Activated naive CD8-positive, alpha-beta T cell treated with anti-CD3 and anti-CD28 coated beads, Interleukin-2, amount 10 ng/mL, durations not matched to agents 7 days and 5 days (primary cell): ENCODE measurements around the gene CUTA. TPM values are rescaled to one million over a fixed set of nuclear protein-coding genes. Genes with fewer than 3 reads are reported as not detected.

Source experiments
- ATAC-seq: fragments of 150-1000 bp; cut with Tn5 transposase; one replicate; pipeline ENCODE4 v1.10.0; 2021; ENCODE audit warnings: low read depth, moderate library complexity
- POLR2A ChIA-PET: fragments of 350-600 bp; sonication (Branson Sonifier 250); formaldehyde crosslinking; loops from one replicate; lab custom pipeline; 2021; ENCODE audit warnings: antibody characterized with exemption; lab: Charles Lee
- DNase-seq: peaks from one replicate; pipeline ENCODE4 v3.0.0; 2021
- H3K27ac Mint-ChIP-seq: one replicate; pipeline ENCODE4 v1.8.0; 2022; ENCODE audit warnings: mild to moderate bottlenecking, mixed read lengths
- H3K27me3 Mint-ChIP-seq: one replicate; pipeline ENCODE4 v1.8.0; 2022; ENCODE audit warnings: mild to moderate bottlenecking, moderate library complexity, mixed read lengths
- H3K36me3 Mint-ChIP-seq: one replicate; pipeline ENCODE4 v1.8.0; 2021; ENCODE audit warnings: mild to moderate bottlenecking, mixed read lengths
- H3K4me1 Mint-ChIP-seq: one replicate; pipeline ENCODE4 v1.8.0; 2021; ENCODE audit warnings: mixed read lengths
- H3K4me3 Mint-ChIP-seq: one replicate; pipeline ENCODE4 v1.8.0; 2022; ENCODE audit warnings: mild to moderate bottlenecking, moderate library complexity, mixed read lengths
- H3K9me3 Mint-ChIP-seq: one replicate; pipeline ENCODE4 v1.8.0; 2021; ENCODE audit warnings: mixed read lengths
- total RNA-seq, 2 experiments: library from RNA; stranded (reverse); gene quantifications; one replicate each; pipeline ENCODE4 v1.2.3, GENCODE V29; 2021

CUTA gene
- total RNA-seq, 2 experiments from 2014 or later: 202 to 209 TPM

DNA sequence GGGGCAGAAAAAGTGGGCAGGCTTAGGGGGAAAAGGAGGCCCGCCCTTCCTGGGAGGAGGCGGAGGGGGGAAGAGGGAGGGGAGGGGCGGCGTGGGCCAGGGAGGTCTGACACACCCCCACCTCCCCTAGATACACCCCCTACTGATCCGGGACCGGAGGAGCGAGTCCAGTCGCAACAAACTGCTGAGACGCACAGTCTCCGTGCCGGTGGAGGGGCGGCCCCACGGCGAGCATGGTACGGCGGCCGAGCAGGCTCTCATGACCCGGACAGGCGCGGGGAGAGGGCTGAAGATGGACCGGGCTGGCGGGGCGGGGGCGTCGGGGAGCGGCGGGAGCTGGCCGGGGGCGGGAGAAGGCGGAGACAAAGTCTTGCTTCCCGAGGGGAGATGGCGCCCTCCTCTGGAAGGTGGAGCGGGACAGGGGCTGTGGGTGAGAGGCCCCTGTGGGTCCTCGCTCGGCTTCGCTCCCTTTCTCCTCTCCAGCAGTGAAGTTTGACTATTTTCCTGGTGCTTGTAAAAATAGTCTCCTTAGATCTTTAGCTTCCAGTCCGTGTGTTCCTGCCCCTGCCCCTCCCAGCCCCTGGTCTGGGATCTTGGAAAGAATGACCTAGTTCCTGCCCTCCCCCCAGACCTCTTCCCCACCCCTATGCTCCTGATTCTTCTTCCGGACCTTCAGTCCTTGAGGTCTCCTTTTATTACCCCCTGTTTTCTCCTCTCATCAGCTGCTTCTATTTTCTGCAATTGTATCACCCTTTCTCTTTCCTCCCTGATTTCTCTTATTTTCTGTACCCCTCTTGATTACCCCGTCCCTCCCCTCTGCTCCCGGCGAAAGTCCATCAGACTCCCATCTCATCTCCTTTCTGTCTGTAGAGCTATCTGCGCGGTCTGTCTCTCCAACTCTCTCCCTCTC, 8.0 kb upstream of the CUTA start:
- Mint-ChIP-seq H3K4me3 (peak overlapping the region; percentile 94), H3K9me3 (no peaks in the 10 kb centered on the region), H3K4me1 (peaks cover 65% of the 10 kb centered on the region), H3K27ac (peak overlapping the region; percentile 95), H3K27me3 (peaks cover 3% of the 10 kb centered on the region), H3K36me3 (peaks cover 12% of the 10 kb centered on the region)
- DNase-seq (peak; percentile 84), ATAC-seq (peak; percentile 68)
- POLR2A ChIA-PET: interaction anchor here (0.7 to 2.5 kb wide), 13 partner anchors 9 to 154 kb away, joined by 3 to 14 read pairs (median 6); partner anchors contain the start of genes B3GALT4, CUTA, KIFC1 and PFDN6

DNA sequence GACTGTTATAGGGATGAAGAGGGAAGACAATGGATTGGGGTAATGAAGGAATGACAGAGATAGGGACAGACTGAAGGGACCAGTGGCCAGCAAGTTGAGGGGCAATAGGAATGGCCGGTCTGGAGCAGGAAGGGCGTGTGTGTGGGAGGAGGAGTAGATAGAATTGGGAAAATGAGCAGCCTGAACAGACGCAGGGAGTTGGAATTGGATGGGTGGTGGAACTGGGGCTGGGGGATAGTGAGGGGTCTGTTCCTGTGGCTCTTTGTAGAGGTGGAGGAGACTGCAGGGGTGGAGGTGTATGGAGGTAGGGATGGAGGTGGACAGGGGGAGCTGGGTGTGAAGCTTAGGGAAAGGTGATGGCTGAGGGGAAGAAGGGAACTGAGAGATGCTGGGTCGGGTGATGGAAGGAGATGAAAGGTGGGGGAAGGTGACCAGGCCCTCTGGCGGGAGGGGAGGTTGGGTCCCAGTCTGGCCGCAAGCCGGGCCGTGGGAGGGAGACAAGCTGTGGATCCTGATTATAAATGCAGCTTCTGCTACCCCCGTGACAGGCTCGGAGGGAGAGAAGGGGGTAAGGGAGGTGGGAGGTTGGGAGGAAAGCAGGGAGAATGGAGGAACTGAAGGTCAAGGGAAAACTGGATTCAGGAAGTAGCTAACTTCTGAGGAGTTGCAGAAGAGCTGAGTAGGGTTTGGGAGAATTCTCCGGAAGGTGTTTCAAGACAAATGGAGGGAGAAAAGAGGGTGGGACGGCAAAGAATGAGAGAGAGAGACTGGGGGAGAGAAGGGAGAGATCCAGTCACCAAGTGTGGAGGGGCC, 7.2 kb upstream of the CUTA start:
- ATAC-seq (no peak), DNase-seq (no peak)
- POLR2A ChIA-PET: interaction anchor here (1.0 to 2.5 kb wide), 12 partner anchors 8 to 154 kb away, joined by 3 to 14 read pairs (median 6); partner anchors contain the start of genes B3GALT4, CUTA, PFDN6 and RGL2
- no peaks in the 10 kb centered on the region for H3K9me3 Mint-ChIP-seq
- H3K27ac Mint-ChIP-seq: peak overlapping the region; percentile 95
- H3K27me3 Mint-ChIP-seq: peaks cover 3% of the 10 kb centered on the region
- peaks cover 12% of the 10 kb centered on the region for H3K36me3 Mint-ChIP-seq
- H3K4me3 Mint-ChIP-seq: peak overlapping the region; percentile 94
- H3K4me1 Mint-ChIP-seq: peaks cover 57% of the 10 kb centered on the region

DNA sequence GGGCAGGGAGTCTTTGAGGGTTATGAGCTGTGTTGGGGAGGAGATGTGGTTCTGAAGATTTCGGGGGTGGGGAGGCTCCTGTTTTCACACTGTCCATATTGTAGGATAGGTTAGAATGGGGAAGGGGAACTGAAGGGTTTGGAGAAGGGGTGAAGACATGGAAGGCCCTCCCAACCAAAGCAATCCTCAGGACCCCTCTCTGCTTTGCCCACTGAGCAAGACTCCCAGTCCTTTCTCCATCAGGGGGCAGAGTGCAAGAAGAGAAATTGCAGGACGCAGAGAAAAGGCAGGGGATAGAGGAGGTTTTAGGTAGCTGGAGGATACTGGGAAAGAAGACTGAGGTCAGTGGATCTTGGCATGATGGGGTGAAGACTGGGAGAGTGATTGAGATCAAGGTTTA, 5.9 kb upstream of the CUTA start:
- peak overlapping the region; percentile 94 for H3K4me3 Mint-ChIP-seq
- no peak for DNase-seq
- ATAC-seq: no peak
- POLR2A ChIA-PET: interaction anchor here (1.2 kb wide), 1 partner anchor 110 kb away, joined by 3 read pairs; the partner anchor contains the start of gene TAPBP
- peaks cover 3% of the 10 kb centered on the region for H3K27me3 Mint-ChIP-seq
- H3K4me1 Mint-ChIP-seq: peaks cover 55% of the 10 kb centered on the region
- no peaks in the 10 kb centered on the region for H3K9me3 Mint-ChIP-seq
- H3K36me3 Mint-ChIP-seq: peaks cover 12% of the 10 kb centered on the region
- H3K27ac Mint-ChIP-seq: peak overlapping the region; percentile 95

DNA sequence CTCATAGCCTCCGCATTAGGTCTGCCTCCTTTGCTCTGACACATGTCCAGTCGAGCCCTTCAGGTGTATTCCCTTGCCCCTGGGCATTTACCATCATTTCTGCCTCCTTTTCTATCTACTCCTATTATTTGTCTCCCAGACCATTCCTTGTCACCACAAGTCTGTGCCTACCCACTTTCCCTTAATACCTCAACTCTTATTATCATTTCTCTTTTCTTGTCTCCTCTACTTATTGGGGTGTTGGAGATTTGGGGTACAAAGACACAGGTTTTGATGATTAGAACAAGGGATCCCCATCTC, 3.4 kb upstream of the CUTA start:
- peak overlapping the region; percentile 16 for H3K4me3 Mint-ChIP-seq

DNA sequence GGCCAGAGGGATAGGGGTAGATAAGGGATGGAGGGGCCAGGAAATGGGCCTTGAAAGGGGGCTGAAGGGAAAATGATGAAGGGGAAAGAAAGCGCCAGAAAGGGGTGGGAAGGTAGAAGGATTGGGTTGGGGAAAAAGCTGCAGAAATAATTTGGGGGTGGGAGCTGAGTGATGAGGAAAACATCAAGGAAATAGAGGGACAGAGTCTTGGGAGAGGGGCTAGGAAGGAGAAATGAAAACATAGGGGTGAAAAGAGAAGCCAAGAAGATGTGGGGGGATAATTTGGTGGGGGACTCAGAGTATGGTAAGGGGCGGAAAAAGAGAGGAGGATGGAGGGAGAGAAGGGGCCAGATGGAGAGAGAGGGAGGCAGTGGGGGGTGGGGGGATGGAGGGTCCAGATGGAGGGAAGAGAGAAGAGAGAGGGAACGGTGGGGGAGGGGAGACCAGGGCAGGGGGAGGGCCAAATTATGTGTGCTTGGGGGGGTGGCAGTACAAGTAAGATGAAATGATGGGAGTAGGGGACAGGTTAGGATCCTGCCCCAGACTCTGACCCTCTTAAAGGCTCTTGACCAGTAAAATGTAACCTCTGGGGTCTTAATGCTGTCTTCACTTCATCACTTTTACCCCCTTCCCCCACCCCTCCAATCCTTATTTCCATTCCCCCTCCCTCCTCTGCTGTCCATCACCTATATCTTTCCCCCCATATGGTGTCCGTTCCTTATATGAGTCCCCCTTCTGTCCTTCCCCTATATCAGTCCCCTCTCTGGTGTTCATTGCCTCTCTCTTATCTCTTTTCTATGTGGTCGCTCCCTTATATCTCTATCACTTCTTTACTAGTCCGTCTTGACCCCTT, 2.8 kb upstream of the CUTA start:
- Mint-ChIP-seq H3K27me3 (peaks cover 3% of the 10 kb centered on the region), H3K27ac (peak overlapping the region; percentile 23), H3K9me3 (no peaks in the 10 kb centered on the region), H3K4me1 (peaks cover 50% of the 10 kb centered on the region), H3K4me3 (peak overlapping the region; percentile 46), H3K36me3 (peaks cover 12% of the 10 kb centered on the region)
- POLR2A ChIA-PET: interaction anchor here (4.4 kb wide), 1 partner anchor 10 kb away, joined by 28 read pairs; no protein-coding TSS in a partner anchor
- ATAC-seq: no peak
- no peak for DNase-seq

More for the DNA sequence above, 3.4 kb upstream of the CUTA start:
- Mint-ChIP-seq H3K36me3 (peaks cover 12% of the 10 kb centered on the region), H3K9me3 (no peaks in the 10 kb centered on the region), H3K27me3 (peaks cover 3% of the 10 kb centered on the region), H3K27ac (peak overlapping the region; percentile 23), H3K4me1 (peaks cover 51% of the 10 kb centered on the region)
- no peak for ATAC-seq
- DNase-seq: no peak
- POLR2A ChIA-PET: no interaction called here

DNA sequence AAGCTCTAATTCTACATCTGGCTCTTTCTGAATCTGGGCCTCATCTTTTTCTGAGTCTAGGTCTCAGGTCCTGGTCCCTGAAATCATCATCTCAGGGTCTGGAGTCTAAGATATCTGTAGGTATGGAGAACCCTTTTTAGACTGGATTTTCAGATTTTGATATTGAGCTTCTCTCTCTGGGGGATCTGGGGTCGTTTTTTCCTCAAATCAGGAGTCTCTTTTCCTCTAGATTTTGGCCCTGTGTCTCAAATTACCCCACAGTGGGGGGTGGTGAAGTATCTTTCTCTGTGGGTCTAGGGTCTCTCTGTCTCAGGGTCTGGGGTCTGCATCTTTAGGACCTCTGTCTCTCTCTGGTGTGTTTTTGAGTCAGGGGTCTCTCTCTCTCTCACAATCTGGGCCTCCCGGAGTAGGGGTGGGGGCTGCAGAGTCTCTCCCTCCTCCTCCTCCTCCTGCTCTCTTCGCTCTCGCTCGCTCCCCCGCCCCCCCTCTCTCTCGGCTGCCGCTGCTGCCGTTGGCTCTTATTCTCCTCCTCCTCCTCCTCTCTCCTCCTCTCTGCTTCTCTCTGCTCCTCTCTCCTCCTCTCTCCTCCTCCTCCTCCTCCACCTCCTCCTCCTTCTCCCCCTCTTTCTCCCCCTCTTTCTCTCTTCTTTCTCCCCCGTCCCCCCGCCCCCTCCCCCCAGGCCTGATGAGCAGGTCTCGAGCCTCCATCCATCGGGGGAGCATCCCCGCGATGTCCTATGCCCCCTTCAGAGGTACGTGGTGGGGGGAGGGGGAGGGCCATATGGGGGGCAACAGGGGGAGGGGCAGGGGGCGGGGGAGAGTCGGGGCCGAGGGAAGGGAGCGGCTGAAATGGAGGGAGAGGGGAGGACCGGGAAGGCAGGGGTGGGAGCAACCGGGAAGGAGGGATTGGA, 1.9 kb upstream of the CUTA start, which contains the start of gene SYNGAP1:
Gene SYNGAP1 (plus strand): TSS at position 486 of the 911 bp plus-strand sequence. CDS start 200 bp downstream, at position 686.
- POLR2A ChIA-PET: interaction anchor here (0.6 to 4.4 kb wide), 9 partner anchors 9 to 151 kb away, joined by 3 to 28 read pairs (median 9); partner anchors contain the start of genes B3GALT4, PHF1, RPS18 and VPS52
- Mint-ChIP-seq H3K4me1 (peaks cover 51% of the 10 kb centered on the region), H3K9me3 (no peaks in the 10 kb centered on the region), H3K27me3 (peaks cover 3% of the 10 kb centered on the region), H3K36me3 (peaks cover 13% of the 10 kb centered on the region), H3K4me3 (peak within 1 kb of the TSS; percentile 96), H3K27ac (peak within 1 kb of the TSS; percentile 97)
- ATAC-seq (no peak), DNase-seq (no peak)

GRCh38 chr6:33418690-33419291, 884 bp upstream of the CUTA start:
- no peak for DNase-seq
- H3K9me3 Mint-ChIP-seq: no peaks in the 10 kb centered on the region
- peaks cover 46% of the 10 kb centered on the region for H3K4me1 Mint-ChIP-seq
- H3K36me3 Mint-ChIP-seq: peaks cover 6% of the 10 kb centered on the region
- POLR2A ChIA-PET: interaction anchor here (0.6 to 4.4 kb wide), 15 partner anchors 8 to 447 kb away, joined by 3 to 28 read pairs (median 7); partner anchors contain the start of genes B3GALT4, ITPR3, PFDN6 and PHF1
- peaks cover 3% of the 10 kb centered on the region for H3K27me3 Mint-ChIP-seq
- no peak for ATAC-seq
- H3K27ac Mint-ChIP-seq: peak overlapping the region; percentile 97
- peak overlapping the region; percentile 96 for H3K4me3 Mint-ChIP-seq

DNA sequence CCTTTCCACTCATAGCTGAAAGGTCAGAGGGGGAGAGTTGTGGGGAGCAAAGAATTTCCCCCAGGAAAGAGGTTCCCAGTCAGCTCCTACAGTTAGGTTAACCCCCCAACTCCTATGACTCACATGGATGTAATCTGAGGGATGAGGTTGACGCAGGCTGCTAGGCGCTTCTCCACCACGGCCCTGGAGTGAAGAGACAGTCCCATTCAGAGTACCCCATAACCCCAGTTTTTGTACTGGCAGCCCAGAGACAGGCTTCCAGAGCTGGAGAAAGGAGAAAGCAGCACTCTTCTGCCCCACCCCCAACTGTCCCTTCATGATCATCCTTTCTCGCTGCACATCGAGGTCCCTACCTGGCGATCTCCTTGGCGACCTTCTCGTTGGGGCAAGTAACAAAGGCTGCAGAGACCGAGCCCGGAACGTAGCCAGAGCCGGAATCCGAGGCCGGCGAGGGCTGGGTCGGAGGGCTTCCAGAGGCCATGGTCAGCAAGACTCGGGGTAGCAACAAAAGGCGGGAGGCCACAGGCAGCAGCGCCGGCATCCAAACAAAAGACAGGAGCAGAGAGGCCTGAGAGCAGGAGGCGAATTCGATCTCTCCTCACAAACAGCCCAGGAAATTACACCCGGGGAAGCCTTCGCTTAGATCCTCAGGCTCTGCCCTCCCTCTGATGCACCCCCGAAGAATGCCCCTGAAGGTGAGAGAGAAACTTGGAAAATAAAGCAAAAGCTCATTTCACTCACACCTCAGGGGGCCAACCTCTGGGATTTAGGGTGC, 592 bp downstream of the CUTA start:
- ATAC-seq (no peak), DNase-seq (no peak)
- Mint-ChIP-seq H3K27ac (peak overlapping the region; percentile 97), H3K9me3 (no peaks in the 10 kb centered on the region), H3K4me3 (peak overlapping the region; percentile 96), H3K36me3 (peaks cover 6% of the 10 kb centered on the region), H3K27me3 (peaks cover 3% of the 10 kb centered on the region), H3K4me1 (peaks cover 53% of the 10 kb centered on the region)
- POLR2A ChIA-PET: interaction anchor here (0.8 to 4.4 kb wide), 13 partner anchors 9 to 445 kb away, joined by 3 to 28 read pairs (median 7); partner anchors contain the start of genes B3GALT4, BAK1, ITPR3 and PFDN6

GRCh38 chr6:33416386-33417127, 1.4 kb downstream of the CUTA start:
- no peak for DNase-seq
- ATAC-seq: no peak
- peak overlapping the region; percentile 96 for H3K4me3 Mint-ChIP-seq
- H3K27ac Mint-ChIP-seq: peak overlapping the region; percentile 97
- H3K36me3 Mint-ChIP-seq: peaks cover 6% of the 10 kb centered on the region
- H3K27me3 Mint-ChIP-seq: peaks cover under 1% of the 10 kb centered on the region
- peaks cover 52% of the 10 kb centered on the region for H3K4me1 Mint-ChIP-seq
- POLR2A ChIA-PET: interaction anchor here (0.8 to 4.4 kb wide), 6 partner anchors 9 to 163 kb away, joined by 3 to 28 read pairs (median 9); partner anchors contain the start of genes BAK1, RPS18, TAPBP and VPS52
- H3K9me3 Mint-ChIP-seq: no peaks in the 10 kb centered on the region

- H3K36me3 Mint-ChIP-seq: peaks cover 6% of the 10 kb centered on the region
- peak overlapping the region; percentile 73 for H3K27ac Mint-ChIP-seq
- peak overlapping the region; percentile 96 for H3K4me3 Mint-ChIP-seq
- no peak for ATAC-seq
- H3K27me3 Mint-ChIP-seq: no peaks in the 10 kb centered on the region
- DNase-seq: no peak
- peaks cover 49% of the 10 kb centered on the region for H3K4me1 Mint-ChIP-seq
- POLR2A ChIA-PET: interaction anchor here (3.4 kb wide), 1 partner anchor 10 kb away, joined by 14 read pairs; no protein-coding TSS in a partner anchor
- H3K9me3 Mint-ChIP-seq: no peaks in the 10 kb centered on the region
Measured at GRCh38 chr6:33415831-33416230, 2.1 kb downstream of the CUTA start.
